ENCODE results near the gene FOXD4L1.
"Not testable (repeated sequence)": the region's sequence is repeated elsewhere in the genome, so short reads cannot be mapped to it uniquely, and the experiment has no call there.

The FOXD4L1 gene

GRCh38 chr2:113527350-113528045 is 29.0 kb downstream of the FOXD4L1 start:
- not testable (repeated sequence) for DNase-seq

- DNase-seq, result not testable (repeated sequence)
Observed at GRCh38 chr2:113528126-113528525, 29.7 kb downstream of the FOXD4L1 start.

DNA sequence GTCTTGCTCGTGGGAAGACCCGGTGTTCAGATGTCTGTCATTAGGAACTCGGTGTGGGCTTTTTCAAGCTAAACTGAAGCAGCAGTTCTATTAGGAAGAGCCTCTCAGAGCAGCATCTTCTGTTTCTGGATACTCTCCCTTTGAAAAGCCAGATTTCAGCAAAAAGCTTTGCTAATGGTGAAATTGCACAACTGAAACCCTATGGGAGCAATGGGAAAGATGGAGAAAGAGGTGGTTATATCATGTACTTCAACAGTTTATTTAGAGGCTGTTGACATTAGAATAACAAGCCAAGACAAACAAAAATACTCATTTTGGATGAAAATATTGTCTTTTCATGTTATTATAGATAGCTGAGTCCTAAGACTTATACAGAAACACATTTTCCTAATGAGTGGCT is 30.4 kb downstream of the FOXD4L1 start:
- not testable (repeated sequence) for DNase-seq

DNA sequence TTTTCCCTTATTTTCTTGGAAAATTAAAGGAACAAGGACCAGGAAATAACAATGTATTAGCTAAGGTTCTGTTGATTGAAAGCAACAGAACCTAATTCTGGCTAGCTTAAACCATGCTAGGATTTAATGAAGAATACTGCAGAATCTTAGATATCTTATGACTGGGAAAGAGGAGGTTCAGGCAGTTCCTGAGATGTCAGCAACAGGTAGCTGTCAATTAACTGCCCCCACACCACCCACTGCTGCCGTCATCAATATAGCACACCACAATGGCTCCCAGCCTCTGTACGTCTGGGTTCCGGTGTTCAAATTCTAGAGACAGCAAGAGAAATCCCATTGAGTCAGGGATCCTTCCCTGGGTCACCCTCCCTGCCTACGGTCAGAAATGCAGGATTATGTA is 34.5 kb downstream of the FOXD4L1 start:
- not testable (repeated sequence) for DNase-seq

DNA sequence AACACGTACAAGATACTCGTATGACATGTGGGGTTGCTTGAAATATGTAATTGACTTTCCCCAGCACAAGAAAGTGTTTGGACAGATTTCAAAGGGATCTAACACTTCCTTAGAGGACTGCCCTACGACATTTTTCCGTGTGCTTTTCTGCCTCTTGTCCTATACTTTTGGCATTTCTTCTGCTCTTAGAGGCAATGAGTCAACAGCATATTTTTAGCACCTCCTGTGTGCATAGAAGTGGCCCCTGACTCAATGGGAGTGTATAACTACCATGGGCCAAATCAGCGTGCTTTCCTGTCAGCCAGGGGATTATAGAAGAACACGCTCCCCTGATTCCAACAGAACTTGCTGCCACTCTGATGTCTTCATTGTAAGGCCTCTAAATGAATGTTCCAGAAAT is 38.1 kb downstream of the FOXD4L1 start:
- not testable (repeated sequence) for DNase-seq

DNA sequence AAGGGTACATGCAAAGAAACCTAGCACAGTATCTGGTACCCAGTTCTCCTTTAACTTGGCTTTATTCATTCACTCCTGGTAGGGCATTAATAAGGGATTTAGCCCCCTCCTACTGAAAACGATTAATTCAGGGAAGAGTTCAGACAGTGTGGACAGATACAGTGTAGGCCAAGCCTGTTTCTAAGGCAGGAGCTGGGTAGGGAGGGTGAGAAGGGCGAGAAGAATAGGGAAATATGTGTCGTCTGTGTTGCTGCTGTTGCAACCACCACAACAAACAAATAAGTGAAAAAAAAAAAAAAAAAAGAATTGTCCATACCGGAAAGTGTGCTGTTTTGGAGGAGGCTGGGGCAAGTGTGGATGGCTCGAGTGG is 42.4 kb downstream of the FOXD4L1 start:
- DNase-seq, result not testable (repeated sequence)

- DNase-seq, result not testable (repeated sequence)
Observed at GRCh38 chr2:113541204-113541975, 42.9 kb downstream of the FOXD4L1 start.

- DNase-seq, result not testable (repeated sequence)
Observed at GRCh38 chr2:113541976-113542485, 43.6 kb downstream of the FOXD4L1 start.

- DNase-seq, result not testable (repeated sequence)
Observed at GRCh38 chr2:113542529-113542928, 44.1 kb downstream of the FOXD4L1 start.

Measured in NCI-H1694 (cell line).